ENCODE results near the gene GBE1. TPM values are rescaled to one million over a fixed set of nuclear protein-coding genes. Genes with fewer than 3 reads are reported as not detected.

The GBE1 gene
- total and polyA plus RNA-seq, 9 of the 15 experiments (the other 6 are each of a cell fraction or from before 2014, with no cell fraction given) = 7.9 to 25.6 (median 13.1) TPM

GRCh38 chr3:81743096-81744025, 18.1 kb downstream of the GBE1 start (continued):
- TF ChIP-seq REST (IDR thresholded peaks at IDR 0.05; ENCODE audit: borderline replicate concordance) = no peak; the same call in 1 of the 2 replicates
- TF ChIP-seq REST (CRISPR knock-in tag; IDR thresholded peaks at IDR 0.05; ENCODE audit: low read depth) = no peak
- TF ChIP-seq, protein P1, sequence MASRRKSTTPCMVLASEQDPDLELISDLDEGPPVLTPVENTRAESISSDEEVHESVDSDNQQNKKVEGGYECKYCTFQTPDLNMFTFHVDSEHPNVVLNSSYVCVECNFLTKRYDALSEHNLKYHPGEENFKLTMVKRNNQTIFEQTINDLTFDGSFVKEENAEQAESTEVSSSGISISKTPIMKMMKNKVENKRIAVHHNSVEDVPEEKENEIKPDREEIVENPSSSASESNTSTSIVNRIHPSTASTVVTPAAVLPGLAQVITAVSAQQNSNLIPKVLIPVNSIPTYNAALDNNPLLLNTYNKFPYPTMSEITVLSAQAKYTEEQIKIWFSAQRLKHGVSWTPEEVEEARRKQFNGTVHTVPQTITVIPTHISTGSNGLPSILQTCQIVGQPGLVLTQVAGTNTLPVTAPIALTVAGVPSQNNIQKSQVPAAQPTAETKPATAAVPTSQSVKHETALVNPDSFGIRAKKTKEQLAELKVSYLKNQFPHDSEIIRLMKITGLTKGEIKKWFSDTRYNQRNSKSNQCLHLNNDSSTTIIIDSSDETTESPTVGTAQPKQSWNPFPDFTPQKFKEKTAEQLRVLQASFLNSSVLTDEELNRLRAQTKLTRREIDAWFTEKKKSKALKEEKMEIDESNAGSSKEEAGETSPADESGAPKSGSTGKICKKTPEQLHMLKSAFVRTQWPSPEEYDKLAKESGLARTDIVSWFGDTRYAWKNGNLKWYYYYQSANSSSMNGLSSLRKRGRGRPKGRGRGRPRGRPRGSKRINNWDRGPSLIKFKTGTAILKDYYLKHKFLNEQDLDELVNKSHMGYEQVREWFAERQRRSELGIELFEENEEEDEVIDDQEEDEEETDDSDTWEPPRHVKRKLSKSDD (conservative IDR thresholded peaks at IDR 0.05; ENCODE audit: low read length) = no peak
- TF ChIP-seq BRD4 (IDR thresholded peaks at IDR 0.05) = no peak
- TF ChIP-seq ZNF586 (CRISPR knock-in tag; conservative IDR thresholded peaks at IDR 0.05) = no peak
- TF ChIP-seq, protein P2, sequence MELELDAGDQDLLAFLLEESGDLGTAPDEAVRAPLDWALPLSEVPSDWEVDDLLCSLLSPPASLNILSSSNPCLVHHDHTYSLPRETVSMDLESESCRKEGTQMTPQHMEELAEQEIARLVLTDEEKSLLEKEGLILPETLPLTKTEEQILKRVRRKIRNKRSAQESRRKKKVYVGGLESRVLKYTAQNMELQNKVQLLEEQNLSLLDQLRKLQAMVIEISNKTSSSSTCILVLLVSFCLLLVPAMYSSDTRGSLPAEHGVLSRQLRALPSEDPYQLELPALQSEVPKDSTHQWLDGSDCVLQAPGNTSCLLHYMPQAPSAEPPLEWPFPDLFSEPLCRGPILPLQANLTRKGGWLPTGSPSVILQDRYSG (tag; conservative IDR thresholded peaks at IDR 0.05; ENCODE audit: low read depth) = no peak
- TF ChIP-seq HMBOX1 (IDR thresholded peaks at IDR 0.05) = peak; percentile 41; the same call in 1 of the 2 replicates
- TF ChIP-seq JUND (IDR thresholded peaks at IDR 0.05; ENCODE audit: borderline replicate concordance, low read depth, low read length) = peak; percentile 94
- TF ChIP-seq JUND (tag; IDR thresholded peaks at IDR 0.05; ENCODE audit: borderline replicate concordance, low read depth, low read length) = peak; percentile 91; the same call in 2 of the 3 replicates
- no peak for TF ChIP-seq YY1 (IDR thresholded peaks at IDR 0.05; ENCODE audit: borderline replicate concordance in 1 of 3, control insufficient read depth in 1 of 3, extremely low read depth in 1 of 3, insufficient read depth in 3 of 3, insufficient read length in 1 of 3, insufficient replicate concordance in 2 of 3, low read depth in 1 of 3, low read length in 2 of 3)
- TF ChIP-seq CHD1 (IDR thresholded peaks at IDR 0.05; ENCODE audit: low read length) = no peak
- no peak for TF ChIP-seq ZNF561 (CRISPR knock-in tag; conservative IDR thresholded peaks at IDR 0.05)
- no peak for TF ChIP-seq ZNF121 (CRISPR knock-in tag; conservative IDR thresholded peaks at IDR 0.05)
